ENCODE results near the gene MPHOSPH6.

Gene MPHOSPH6

DNA sequence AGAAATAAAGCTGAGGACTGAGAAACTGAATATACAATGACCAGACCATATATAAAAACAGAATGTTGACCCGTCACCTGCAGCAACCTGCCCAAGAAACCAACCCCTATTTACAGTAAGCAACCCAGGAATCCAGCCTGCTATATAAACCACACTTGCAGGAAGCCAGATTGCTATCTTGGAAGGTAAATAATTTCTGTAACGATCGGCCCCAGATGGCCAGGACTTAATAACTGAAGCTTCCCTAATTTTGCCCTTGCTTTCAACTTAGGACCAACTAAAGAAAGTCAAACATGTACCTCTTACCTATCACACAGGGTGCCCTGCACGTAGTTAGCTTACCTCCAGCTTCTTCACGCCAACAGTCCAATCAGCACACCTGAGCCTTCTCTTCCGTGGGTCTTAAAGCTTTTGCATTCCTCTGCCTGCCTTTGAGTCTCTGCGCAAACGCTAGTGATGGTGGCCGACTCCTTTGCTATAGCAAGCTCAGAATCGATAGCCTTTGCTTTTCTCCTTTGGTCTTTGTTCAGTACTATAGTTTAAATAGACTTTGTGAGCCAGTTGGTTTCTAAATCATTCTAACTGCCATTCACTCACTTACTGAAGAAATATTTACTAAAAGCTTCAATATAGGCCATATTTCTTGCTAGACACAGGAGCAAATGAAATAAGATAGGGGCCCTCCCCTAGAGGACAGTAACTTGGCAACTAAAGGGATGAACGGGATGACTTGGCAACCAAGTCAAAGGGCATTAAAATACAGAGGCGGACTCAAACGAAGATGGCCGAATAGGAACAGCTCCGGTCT is 31.3 kb downstream of the MPHOSPH6 start:
- no peak for DNase-seq (ENCODE audit: insufficient read length)

DNA sequence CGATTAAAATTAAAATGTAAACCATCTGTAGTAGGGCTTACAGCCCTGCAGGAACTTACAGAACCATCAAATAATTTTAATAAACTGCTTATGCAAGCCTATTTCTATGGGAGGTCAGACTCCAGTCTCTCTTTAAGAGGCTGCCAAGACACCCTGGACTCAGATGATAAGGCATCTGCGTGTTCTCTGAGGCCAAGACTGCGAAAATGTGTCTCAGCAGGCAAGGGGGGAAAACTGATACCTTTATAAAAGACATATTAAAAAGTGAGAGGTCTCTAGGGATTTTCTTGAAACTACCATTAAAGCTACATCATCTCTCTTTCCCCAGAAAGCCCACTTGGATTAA is 32.2 kb downstream of the MPHOSPH6 start:
- DNase-seq (ENCODE audit: insufficient read length) = no peak
- FAIRE-seq = no peak
- TF ChIP-seq TAF1 (IDR thresholded peaks at IDR 0.05; ENCODE audit: borderline replicate concordance, low read depth, low read length) (no peak), POLR2A (IDR thresholded peaks at IDR 0.05; ENCODE audit: low read depth, low read length) (no peak), POLR2AphosphoS5 (IDR thresholded peaks at IDR 0.05; ENCODE audit: low read depth, low read length) (no peak)

More for the DNA sequence above, 31.3 kb downstream of the MPHOSPH6 start:
- no peak for FAIRE-seq
- TF ChIP-seq POLR2AphosphoS5 (IDR thresholded peaks at IDR 0.05; ENCODE audit: low read depth, low read length) = no peak
- TF ChIP-seq POLR2A (IDR thresholded peaks at IDR 0.05; ENCODE audit: low read depth, low read length) = no peak
- TF ChIP-seq TAF1 (IDR thresholded peaks at IDR 0.05; ENCODE audit: borderline replicate concordance, low read depth, low read length) = no peak

DNA sequence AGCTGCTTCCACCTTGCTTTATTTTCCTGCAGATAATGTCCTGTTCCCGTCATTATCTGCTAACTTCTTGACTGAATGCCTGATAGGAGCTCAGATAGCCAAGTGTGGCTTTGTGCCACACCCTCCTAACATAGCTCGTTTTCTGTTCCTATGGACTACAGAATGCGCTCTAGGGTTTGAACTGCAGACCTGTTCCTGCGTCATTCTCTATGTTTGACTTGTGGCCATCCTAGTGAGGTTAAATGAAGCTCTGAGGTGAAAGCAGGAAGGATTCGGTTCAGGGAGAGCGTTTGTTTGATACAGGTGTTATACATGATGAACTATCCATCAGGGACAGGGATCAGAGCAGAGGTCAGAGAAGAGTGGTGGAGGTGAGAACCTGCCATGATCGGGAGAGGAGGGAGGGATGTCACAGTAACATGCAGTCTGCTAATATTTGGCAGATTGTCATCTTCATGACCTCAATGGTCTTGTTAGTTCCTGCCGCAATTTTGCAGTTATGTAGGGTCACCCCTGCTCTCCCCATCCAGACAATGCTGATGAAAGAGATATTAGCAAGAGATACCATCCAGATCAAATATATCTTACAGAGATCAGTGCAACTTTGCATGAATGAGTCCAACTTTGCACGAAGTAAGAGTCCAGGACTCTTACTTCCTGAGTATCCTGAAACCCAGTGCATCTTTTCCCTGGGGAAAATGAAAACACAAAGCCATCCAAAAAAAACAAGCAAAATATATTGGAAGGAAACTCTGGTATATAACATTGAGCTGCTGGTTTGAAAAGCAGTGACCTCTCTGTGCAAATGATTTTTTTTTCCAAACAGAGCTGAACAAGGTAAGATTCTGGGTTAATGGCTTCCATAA is 32.8 kb downstream of the MPHOSPH6 start:
- TF ChIP-seq POLR2AphosphoS5 (IDR thresholded peaks at IDR 0.05; ENCODE audit: low read depth, low read length) = no peak
- no peak for TF ChIP-seq TAF1 (IDR thresholded peaks at IDR 0.05; ENCODE audit: borderline replicate concordance, low read depth, low read length)
- TF ChIP-seq POLR2A (IDR thresholded peaks at IDR 0.05; ENCODE audit: low read depth, low read length) = no peak

DNA sequence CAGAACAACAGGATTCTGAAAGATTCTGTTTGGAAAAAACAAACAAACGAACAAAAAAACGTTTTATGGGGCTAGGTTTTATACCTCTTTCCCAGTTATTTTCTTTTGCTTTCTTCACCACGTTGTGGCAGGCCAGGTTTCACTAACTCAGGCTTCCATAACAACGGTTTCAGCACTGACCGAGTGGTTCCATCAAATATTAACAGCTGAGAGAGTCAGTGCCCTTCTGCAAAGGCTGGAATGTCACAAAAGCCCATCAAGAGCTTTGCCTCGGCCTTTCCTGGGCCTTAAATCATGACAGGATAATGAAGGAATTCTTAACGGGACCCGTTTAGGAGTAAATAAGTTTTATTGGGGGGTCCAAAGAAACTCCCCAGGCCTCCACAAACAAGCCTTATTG is 34.2 kb downstream of the MPHOSPH6 start:
- TF ChIP-seq TAF1 (IDR thresholded peaks at IDR 0.05; ENCODE audit: borderline replicate concordance, low read depth, low read length) (no peak), POLR2AphosphoS5 (IDR thresholded peaks at IDR 0.05; ENCODE audit: low read depth, low read length) (no peak), POLR2A (IDR thresholded peaks at IDR 0.05; ENCODE audit: low read depth, low read length) (no peak)
- FAIRE-seq (no peak), DNase-seq (ENCODE audit: insufficient read length) (no peak)

More for the DNA sequence above, 32.8 kb downstream of the MPHOSPH6 start:
- FAIRE-seq (no peak), DNase-seq (ENCODE audit: insufficient read length) (no peak)

DNA sequence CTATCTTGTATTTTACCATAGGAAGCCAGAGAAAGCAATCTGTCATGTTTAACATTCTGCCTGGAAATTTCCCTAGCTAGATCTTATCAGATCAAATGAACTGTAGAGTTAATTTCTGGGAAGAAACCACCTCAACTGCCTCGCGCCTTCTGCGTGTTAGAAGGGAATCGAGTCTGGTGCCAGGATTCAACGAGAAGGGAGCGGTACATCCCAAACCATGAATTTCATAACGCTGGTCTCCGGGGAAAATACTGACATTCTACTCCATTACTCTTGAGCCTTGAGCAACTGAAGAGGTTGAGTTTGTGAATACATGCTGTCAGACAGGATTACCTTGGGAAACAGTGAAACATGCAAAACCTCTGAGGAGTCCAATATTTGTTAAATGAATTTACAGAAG is 35.2 kb downstream of the MPHOSPH6 start:
- no peak for TF ChIP-seq POLR2A (IDR thresholded peaks at IDR 0.05; ENCODE audit: low read depth, low read length)
- no peak for TF ChIP-seq TAF1 (IDR thresholded peaks at IDR 0.05; ENCODE audit: borderline replicate concordance, low read depth, low read length)
- no peak for TF ChIP-seq POLR2AphosphoS5 (IDR thresholded peaks at IDR 0.05; ENCODE audit: low read depth, low read length)
- FAIRE-seq (no peak), DNase-seq (ENCODE audit: insufficient read length) (no peak)

DNA sequence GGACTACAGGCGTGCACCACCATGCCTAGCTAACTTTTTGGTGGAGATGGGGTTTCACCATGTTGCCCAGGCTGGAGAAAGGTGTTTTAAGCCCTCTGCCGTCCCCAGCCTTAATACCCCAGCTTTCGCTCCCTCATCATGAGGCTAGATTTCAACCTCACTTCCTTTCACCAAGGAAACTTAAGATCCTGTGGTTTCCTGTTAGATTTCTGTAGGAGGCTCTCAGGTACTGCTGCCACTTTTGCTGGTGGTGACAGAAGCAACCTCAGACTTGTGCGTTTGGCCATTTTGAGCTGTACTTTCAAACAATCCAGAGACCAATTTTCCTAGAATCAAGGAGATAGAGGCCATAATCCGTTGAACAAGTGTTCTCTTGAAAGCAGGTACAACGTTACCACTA is 36.2 kb downstream of the MPHOSPH6 start:
- DNase-seq (ENCODE audit: insufficient read length) (no peak), FAIRE-seq (no peak)
- no peak for TF ChIP-seq POLR2AphosphoS5 (IDR thresholded peaks at IDR 0.05; ENCODE audit: low read depth, low read length)
- TF ChIP-seq POLR2A (IDR thresholded peaks at IDR 0.05; ENCODE audit: low read depth, low read length) = no peak
- no peak for TF ChIP-seq TAF1 (IDR thresholded peaks at IDR 0.05; ENCODE audit: borderline replicate concordance, low read depth, low read length)

DNA sequence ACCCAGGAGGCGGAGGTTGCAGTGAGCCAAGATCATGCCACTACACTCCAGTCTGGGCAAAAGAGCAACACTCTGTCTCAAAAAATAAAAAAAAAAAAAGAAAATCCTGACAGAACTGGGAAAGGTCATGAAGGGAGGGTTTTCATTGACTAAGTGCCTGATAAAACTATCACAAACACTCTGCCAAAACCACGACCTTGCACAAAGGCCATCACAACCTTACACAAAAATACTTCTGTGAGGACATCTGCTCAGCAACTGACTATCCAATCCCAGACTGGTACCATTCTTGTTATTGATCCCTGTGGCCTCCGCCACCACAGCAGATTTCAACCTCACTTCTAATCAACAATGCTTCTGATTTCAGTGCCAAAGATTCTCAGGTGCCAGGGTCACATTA is 40.1 kb downstream of the MPHOSPH6 start:
- DNase-seq (ENCODE audit: insufficient read length) (no peak), FAIRE-seq (no peak)
- TF ChIP-seq TAF1 (IDR thresholded peaks at IDR 0.05; ENCODE audit: borderline replicate concordance, low read depth, low read length) = no peak
- TF ChIP-seq POLR2A (IDR thresholded peaks at IDR 0.05; ENCODE audit: low read depth, low read length) = no peak
- no peak for TF ChIP-seq POLR2AphosphoS5 (IDR thresholded peaks at IDR 0.05; ENCODE audit: low read depth, low read length)

DNA sequence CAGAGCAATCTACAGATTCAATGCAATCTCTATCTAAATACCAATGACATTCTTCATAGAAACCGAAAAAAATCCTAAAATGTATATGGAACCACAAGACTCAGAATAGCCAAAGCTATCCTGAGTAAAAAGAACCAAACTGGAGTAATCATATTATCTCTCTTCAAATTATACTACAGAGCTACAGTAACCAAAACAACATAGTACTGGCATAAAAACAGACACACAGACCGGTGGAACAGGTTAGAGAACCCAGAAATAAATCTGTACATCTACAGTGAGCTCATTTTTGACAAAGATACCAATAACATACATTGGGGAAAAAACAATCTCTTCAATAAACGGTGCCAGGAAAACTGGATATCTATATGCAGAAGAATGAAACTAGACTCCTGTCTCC is 45.4 kb downstream of the MPHOSPH6 start:
- DNase-seq (ENCODE audit: insufficient read length) = no peak
- TF ChIP-seq POLR2A (IDR thresholded peaks at IDR 0.05; ENCODE audit: low read depth, low read length) (no peak), POLR2AphosphoS5 (IDR thresholded peaks at IDR 0.05; ENCODE audit: low read depth, low read length) (no peak)
- FAIRE-seq = no peak

DNA sequence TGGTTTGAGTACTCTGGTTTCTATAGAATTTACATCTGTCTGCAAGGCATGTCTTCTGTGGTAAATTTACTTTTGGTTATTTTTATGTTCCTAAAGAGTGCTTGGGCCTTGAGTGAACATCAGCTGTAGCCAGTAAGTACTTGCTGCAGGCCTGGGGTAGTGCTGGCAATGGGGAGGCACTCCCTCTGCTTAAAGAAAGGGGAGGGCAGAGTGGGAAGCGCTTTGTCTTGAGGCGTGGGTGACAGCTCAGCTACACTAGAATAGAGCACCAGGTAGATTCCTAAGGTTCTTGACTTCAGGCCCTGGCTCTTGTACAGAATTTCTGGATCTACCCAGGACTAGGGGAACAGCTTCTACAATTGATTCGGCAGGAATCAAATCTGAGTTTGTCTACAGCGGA is 50.6 kb downstream of the MPHOSPH6 start:
- DNase-seq (ENCODE audit: insufficient read length) = no peak
- FAIRE-seq = no peak
- TF ChIP-seq POLR2A (IDR thresholded peaks at IDR 0.05; ENCODE audit: low read depth, low read length) (no peak), POLR2AphosphoS5 (IDR thresholded peaks at IDR 0.05; ENCODE audit: low read depth, low read length) (no peak), TAF1 (IDR thresholded peaks at IDR 0.05; ENCODE audit: borderline replicate concordance, low read depth, low read length) (no peak)

DNA sequence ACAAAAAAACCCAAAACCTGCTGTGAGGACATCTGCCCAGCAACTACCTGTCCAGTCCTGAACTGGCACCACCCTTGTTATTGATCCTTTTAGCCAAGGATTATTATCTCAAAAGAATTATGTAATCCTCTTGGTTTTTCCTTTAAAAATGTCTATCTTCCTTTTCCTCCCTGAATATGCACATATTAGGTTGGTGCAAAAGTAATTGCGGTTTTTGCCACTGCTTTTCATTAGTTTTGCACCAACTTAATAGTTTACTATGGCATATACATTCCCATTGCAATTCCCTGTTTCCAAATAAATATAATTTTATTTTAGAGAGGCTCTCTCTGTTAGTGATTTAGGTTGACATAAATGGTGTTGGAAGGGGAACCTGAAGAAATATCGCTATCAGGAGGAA is 51.3 kb downstream of the MPHOSPH6 start:
- no peak for FAIRE-seq
- TF ChIP-seq TAF1 (IDR thresholded peaks at IDR 0.05; ENCODE audit: borderline replicate concordance, low read depth, low read length) = no peak
- TF ChIP-seq POLR2A (IDR thresholded peaks at IDR 0.05; ENCODE audit: low read depth, low read length) = no peak
- TF ChIP-seq POLR2AphosphoS5 (IDR thresholded peaks at IDR 0.05; ENCODE audit: low read depth, low read length) = no peak
- no peak for DNase-seq (ENCODE audit: insufficient read length)

DNA sequence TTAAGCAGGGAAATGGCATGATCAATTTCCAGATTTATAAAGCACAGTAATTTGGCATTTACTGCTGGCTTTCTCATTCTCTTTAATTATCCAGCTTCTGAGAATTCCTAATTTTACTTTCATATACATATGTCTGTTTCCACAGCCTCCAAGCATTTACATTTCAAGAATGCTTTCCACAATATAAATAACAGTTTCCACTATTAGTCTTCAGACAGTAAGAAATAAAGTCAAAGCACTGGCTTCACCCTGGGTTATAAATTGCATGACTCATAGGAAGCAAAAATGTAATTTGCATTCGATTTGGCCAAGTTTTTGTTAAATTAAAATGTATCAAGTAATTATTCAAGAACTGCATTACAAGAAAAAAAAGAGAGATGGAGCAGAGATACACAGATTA is 53.5 kb downstream of the MPHOSPH6 start:
- no peak for TF ChIP-seq TAF1 (IDR thresholded peaks at IDR 0.05; ENCODE audit: borderline replicate concordance, low read depth, low read length)
- no peak for TF ChIP-seq POLR2AphosphoS5 (IDR thresholded peaks at IDR 0.05; ENCODE audit: low read depth, low read length)
- TF ChIP-seq POLR2A (IDR thresholded peaks at IDR 0.05; ENCODE audit: low read depth, low read length) = no peak
- DNase-seq (ENCODE audit: insufficient read length) (no peak), FAIRE-seq (no peak)

DNA sequence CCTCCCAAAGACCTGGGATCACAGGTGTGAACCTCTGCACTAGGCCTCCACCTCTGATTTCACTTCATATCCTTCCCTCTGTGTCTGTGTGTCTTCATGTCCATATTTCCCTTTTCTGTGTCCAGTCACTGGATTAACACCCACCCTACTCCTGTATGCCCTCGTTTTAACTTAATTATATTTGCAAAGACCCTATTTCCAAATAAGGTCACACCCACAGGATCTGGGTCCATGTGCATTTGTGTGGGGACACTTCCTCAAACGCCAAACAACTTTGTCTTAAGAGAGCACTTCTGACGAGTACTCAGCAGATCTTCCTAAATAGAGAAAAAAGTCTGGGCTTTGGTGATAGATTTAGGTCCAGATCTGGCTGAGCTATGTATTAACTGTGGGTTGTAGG is 56.3 kb downstream of the MPHOSPH6 start:
- TF ChIP-seq POLR2AphosphoS5 (IDR thresholded peaks at IDR 0.05; ENCODE audit: low read depth, low read length) (no peak), TAF1 (IDR thresholded peaks at IDR 0.05; ENCODE audit: borderline replicate concordance, low read depth, low read length) (no peak), POLR2A (IDR thresholded peaks at IDR 0.05; ENCODE audit: low read depth, low read length) (no peak)
- FAIRE-seq = no peak
- no peak for DNase-seq (ENCODE audit: insufficient read length)
